Neural cell (in vitro differentiated cells): ENCODE results near the gene LHPP.

Experiments
- EP300 ChIP-seq: fragments of 450-650 bp; conservative IDR thresholded peaks from 2 replicates; pipeline ENCODE4 v1.6.1; 2014; ENCODE audit warnings: antibody characterized with exemption, mild to moderate bottlenecking, moderate library complexity; ENCODE audit not compliant: poor library complexity, severe bottlenecking
- EZH2 ChIP-seq: fragments of 200-600, 300-800 bp; shearing (Covaris generic), sonication (generic); IDR thresholded peaks from 2 replicates; pipeline ENCODE4 v1.6.1; 2014; ENCODE audit warnings: antibody characterized with exemption, low read length, borderline replicate concordance, mild to moderate bottlenecking; ENCODE audit not compliant: insufficient read depth, poor library complexity, severe bottlenecking
- POLR2AphosphoS5 ChIP-seq: IDR thresholded peaks from 2 replicates; pipeline ENCODE4 v1.6.1; 2012
- RAD21 ChIP-seq: fragments of 450-650 bp; conservative IDR thresholded peaks from 2 replicates; pipeline ENCODE4 v1.6.1; 2014; ENCODE audit warnings: antibody characterized with exemption, mild to moderate bottlenecking, moderate library complexity
- TF ChIP-seq, protein P1 (sequence below): fragments of 450-650 bp; IDR thresholded peaks from 2 replicates; pipeline ENCODE4 v1.5.1; 2014; ENCODE audit warnings: antibody characterized with exemption, mild to moderate bottlenecking, moderate library complexity; ENCODE audit not compliant: poor library complexity, severe bottlenecking
- TF ChIP-seq, protein P2 (sequence below): IDR thresholded peaks from 2 replicates; pipeline ENCODE4 v1.6.1; 2012; ENCODE audit warnings: borderline replicate concordance

- TF ChIP-seq, protein P1, sequence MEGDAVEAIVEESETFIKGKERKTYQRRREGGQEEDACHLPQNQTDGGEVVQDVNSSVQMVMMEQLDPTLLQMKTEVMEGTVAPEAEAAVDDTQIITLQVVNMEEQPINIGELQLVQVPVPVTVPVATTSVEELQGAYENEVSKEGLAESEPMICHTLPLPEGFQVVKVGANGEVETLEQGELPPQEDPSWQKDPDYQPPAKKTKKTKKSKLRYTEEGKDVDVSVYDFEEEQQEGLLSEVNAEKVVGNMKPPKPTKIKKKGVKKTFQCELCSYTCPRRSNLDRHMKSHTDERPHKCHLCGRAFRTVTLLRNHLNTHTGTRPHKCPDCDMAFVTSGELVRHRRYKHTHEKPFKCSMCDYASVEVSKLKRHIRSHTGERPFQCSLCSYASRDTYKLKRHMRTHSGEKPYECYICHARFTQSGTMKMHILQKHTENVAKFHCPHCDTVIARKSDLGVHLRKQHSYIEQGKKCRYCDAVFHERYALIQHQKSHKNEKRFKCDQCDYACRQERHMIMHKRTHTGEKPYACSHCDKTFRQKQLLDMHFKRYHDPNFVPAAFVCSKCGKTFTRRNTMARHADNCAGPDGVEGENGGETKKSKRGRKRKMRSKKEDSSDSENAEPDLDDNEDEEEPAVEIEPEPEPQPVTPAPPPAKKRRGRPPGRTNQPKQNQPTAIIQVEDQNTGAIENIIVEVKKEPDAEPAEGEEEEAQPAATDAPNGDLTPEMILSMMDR = no peak
- TF ChIP-seq, protein P2, sequence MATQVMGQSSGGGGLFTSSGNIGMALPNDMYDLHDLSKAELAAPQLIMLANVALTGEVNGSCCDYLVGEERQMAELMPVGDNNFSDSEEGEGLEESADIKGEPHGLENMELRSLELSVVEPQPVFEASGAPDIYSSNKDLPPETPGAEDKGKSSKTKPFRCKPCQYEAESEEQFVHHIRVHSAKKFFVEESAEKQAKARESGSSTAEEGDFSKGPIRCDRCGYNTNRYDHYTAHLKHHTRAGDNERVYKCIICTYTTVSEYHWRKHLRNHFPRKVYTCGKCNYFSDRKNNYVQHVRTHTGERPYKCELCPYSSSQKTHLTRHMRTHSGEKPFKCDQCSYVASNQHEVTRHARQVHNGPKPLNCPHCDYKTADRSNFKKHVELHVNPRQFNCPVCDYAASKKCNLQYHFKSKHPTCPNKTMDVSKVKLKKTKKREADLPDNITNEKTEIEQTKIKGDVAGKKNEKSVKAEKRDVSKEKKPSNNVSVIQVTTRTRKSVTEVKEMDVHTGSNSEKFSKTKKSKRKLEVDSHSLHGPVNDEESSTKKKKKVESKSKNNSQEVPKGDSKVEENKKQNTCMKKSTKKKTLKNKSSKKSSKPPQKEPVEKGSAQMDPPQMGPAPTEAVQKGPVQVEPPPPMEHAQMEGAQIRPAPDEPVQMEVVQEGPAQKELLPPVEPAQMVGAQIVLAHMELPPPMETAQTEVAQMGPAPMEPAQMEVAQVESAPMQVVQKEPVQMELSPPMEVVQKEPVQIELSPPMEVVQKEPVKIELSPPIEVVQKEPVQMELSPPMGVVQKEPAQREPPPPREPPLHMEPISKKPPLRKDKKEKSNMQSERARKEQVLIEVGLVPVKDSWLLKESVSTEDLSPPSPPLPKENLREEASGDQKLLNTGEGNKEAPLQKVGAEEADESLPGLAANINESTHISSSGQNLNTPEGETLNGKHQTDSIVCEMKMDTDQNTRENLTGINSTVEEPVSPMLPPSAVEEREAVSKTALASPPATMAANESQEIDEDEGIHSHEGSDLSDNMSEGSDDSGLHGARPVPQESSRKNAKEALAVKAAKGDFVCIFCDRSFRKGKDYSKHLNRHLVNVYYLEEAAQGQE = no peak
- no peak for TF ChIP-seq RAD21
- TF ChIP-seq EZH2 = no peak
- TF ChIP-seq POLR2AphosphoS5 = no peak
- no peak for TF ChIP-seq EP300
Observed at GRCh38 chr10:124552691-124553276, 91.2 kb downstream of the LHPP start.
